WI38 (cell line): ENCODE results near the gene WASHC4.

Experiments
- H3K4me3 ChIP-seq: 2 replicates; pipeline ENCODE4 v1.5.1; 2011; ENCODE audit warnings: low read depth, mild to moderate bottlenecking, control low read depth, low read length
- TF ChIP-seq, protein P1 (sequence below): IDR thresholded peaks from 2 replicates; pipeline ENCODE4 v1.5.1; 2012; ENCODE audit warnings: low read depth, mild to moderate bottlenecking, control low read depth, low read length

The WASHC4 gene, protein sequence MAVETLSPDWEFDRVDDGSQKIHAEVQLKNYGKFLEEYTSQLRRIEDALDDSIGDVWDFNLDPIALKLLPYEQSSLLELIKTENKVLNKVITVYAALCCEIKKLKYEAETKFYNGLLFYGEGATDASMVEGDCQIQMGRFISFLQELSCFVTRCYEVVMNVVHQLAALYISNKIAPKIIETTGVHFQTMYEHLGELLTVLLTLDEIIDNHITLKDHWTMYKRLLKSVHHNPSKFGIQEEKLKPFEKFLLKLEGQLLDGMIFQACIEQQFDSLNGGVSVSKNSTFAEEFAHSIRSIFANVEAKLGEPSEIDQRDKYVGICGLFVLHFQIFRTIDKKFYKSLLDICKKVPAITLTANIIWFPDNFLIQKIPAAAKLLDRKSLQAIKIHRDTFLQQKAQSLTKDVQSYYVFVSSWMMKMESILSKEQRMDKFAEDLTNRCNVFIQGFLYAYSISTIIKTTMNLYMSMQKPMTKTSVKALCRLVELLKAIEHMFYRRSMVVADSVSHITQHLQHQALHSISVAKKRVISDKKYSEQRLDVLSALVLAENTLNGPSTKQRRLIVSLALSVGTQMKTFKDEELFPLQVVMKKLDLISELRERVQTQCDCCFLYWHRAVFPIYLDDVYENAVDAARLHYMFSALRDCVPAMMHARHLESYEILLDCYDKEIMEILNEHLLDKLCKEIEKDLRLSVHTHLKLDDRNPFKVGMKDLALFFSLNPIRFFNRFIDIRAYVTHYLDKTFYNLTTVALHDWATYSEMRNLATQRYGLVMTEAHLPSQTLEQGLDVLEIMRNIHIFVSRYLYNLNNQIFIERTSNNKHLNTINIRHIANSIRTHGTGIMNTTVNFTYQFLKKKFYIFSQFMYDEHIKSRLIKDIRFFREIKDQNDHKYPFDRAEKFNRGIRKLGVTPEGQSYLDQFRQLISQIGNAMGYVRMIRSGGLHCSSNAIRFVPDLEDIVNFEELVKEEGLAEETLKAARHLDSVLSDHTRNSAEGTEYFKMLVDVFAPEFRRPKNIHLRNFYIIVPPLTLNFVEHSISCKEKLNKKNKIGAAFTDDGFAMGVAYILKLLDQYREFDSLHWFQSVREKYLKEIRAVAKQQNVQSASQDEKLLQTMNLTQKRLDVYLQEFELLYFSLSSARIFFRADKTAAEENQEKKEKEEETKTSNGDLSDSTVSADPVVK

DNA sequence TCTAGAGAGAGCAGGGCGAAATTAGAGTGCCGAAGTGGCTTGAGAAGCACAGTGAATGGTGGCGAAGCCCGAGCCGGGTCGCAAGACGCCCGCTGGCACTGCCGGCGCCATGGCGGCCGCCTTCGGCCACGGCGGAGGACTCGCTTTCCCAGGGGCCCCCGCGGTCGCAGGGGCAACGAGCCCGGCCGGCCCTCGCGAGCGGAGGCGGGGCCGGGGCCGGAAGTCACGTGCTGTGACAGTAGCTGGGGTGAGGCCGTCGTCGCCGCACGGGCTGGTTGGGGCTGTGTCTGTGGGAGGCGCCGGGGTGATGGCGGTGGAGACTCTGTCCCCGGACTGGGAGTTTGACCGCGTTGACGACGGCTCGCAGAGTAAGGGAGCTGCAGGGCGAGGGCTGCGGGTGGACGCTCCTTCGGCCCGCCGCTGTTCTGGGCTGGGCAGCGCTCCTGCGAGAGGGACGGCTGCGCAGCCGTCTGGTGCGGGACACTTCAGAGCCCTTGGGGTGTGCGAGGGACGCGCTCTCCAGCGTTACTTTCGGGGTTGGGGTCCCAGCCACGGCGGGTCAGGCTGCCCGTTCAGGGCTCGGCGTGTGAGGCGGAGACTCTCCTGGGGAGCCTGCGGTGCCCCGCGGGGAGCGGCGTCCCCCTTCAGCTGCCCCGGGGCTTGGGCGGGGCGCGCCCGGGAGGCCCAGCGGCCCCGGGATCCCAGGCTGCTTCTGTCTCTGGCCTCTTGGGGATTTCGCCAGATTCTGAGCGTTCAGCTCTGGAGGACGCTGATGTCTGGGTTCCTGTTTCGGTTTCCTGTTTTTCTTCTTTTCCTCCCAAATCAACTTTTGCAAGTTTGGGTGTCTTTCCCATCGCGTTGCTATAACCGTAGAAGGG, at the start of gene WASHC4:
Gene WASHC4, plus strand, starts transcription at position 238 of the 878 bp plus-strand sequence. Its CDS starts 70 bp downstream, at position 308.
- H3K4me3 ChIP-seq: peak within 1 kb of the TSS; percentile 96
- TF ChIP-seq, protein P1, sequence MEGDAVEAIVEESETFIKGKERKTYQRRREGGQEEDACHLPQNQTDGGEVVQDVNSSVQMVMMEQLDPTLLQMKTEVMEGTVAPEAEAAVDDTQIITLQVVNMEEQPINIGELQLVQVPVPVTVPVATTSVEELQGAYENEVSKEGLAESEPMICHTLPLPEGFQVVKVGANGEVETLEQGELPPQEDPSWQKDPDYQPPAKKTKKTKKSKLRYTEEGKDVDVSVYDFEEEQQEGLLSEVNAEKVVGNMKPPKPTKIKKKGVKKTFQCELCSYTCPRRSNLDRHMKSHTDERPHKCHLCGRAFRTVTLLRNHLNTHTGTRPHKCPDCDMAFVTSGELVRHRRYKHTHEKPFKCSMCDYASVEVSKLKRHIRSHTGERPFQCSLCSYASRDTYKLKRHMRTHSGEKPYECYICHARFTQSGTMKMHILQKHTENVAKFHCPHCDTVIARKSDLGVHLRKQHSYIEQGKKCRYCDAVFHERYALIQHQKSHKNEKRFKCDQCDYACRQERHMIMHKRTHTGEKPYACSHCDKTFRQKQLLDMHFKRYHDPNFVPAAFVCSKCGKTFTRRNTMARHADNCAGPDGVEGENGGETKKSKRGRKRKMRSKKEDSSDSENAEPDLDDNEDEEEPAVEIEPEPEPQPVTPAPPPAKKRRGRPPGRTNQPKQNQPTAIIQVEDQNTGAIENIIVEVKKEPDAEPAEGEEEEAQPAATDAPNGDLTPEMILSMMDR: no peak

DNA sequence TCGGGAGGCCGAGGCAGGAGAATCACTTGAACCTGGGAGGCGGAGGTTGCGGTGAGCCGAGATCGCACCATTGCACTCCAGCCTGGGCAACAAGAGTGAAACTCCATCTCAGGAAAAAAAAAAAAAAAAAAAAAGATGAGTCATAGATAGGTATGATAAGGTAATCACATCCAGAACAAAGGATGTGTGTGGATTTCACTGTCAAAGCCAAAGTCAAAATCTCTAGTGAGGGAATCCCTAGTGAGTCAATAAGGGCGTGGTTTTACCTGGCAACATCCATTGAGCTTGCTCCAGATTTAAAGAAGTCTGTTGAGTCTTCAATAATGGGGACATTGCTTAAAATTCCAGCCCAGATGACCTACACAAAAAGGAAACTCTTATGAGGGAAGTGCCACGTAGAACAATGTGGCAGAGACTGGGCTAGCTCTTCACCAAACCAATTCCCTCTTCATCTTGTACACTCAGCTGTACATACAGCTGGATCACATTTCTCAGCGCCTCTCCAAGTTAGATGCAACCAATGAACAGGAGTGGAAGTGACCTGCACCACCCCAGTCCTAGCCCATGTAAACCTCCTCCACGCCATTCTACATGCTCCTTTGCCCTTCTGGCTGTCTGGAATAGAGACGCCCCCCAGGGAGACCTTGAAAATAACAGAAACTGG, 46.7 kb upstream of the WASHC4 start:
- H3K4me3 ChIP-seq: no peak overlapping the region
- TF ChIP-seq, protein P1: no peak

DNA sequence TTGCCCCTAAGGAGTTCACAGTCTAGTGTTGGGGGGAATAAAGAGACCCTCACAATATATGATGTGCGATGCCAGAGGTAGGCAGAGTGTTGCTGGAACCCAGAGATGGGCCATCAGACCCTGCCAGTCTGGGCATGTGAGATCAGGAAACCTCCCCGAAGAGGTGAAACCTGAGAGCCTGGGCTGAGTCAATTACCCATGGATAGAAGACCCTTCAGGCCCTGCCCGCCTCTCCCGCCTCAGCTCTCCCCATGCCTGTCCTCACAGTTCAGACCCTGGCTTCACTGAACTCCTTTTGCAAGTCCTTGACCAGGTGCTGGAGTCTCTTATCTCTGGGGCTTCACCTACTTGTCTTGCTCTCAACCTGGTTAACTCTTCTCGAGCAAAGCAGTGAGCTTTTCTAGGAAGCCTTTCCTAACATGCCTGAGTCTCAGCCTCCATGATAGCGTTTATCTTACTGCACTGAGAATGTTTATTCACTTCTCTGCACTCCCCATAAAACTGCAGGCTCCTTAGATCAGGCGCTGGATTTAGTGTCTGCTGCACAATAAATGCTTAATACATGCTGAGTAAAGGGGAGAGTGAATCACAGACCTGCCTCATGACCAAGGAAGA, 42.9 kb upstream of the WASHC4 start:
- H3K4me3 ChIP-seq: no peak overlapping the region
- TF ChIP-seq, protein P1: no peak

DNA sequence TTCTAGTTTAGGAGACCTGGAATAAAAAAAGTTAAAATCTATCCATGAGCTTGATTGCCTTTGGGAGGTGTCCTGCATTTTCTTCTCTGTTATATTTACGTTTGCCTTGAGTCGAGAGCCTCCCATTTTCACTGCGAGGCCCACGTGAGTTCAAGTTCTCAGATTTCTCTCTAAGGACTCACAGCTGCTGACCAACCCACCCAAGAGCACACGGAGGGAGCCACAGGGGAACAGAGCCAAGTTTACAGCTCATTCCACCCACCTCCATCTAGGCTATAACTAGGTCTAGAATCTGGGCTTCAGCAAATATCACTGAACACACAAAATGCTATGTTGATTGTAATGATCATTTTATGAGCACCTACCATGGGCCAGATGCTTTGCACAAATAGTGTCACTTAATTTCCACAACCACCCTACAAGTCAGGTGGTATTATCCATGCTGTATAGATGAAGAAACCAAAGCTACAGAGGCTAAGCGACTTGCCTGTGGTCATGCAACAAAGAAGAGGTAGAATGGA, 40.0 kb upstream of the WASHC4 start:
- no peak overlapping the region for H3K4me3 ChIP-seq
- TF ChIP-seq, protein P1: no peak

DNA sequence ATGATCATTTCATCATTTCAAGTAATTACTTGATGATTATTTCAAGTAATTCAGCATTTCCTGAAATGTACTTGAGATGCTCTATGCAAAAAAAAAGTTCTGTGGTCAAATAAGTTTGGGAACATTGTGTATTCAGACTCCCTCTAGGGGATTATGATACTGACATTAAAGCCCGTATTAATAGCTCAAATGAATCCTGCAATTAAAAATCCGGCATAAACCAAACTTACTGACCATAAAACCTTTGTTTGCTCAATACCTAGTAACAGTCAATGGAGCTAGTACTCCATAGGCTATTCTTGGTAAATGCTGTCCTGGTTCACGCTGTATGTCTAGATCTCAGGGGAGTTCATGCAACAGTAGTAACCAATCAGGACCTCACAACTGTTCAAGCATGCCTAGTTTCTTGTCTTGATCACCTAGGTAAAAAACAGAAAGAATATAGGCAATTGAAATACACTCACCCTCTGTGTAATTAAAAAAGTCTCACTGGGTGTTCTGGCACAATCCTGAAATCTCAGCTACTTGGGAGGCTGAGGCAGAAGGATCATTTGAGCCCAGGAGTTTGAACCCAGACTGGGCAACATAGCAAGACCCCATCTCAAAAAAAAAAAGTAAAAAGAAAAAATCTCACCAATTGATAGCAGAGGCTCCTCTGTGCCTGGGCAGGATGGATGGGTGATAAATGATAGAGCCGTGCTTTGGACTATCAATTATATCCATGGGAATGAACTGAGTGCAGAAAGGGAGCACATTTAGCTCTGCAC, 37.4 kb upstream of the WASHC4 start:
- TF ChIP-seq, protein P1: no peak
- H3K4me3 ChIP-seq: no peak overlapping the region
